GM20000 (cell line): ENCODE measurements around the gene LYPLA2.
A peak's percentile ranks its signal among the peaks of the same experiment; 100 is the strongest.
"Not testable (repeated sequence)": the region's sequence is repeated elsewhere in the genome, so short reads cannot be mapped to it uniquely, and the experiment has no call there.

Experiments used
- DNase-seq: peaks from one replicate; pipeline ENCODE4 v3.0.0; 2012; ENCODE audit warnings: low spot score
- TF ChIP-seq, protein P1 (sequence below): IDR thresholded peaks from 2 replicates; pipeline ENCODE4 v1.5.1; 2012; ENCODE audit warnings: mild to moderate bottlenecking, control low read depth; ENCODE audit errors: extremely low read depth, missing control alignments

The LYPLA2 gene

DNA sequence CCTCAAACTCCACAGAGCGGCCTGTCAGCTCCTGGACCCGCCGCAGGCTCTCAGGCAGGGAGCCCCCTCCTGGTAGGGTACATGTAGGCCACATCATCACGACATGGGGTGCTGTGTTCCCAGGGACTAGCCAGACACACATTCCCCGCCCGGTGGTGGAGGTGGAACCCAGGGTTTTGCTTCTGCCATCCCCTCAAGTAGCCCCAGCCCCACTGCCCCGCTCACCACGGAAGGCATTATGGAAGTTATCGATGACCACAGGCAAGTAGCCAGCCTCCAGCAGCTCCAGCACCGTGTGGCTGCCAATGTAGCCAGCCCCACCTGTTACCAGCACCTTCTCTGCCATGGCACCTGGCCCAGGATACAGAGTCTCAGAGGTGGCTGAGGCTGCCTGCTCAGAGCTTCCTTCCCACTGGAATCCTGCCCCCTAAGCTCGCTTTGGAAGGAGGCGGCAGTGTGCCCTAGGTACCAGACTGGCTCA, 7.8 kb downstream of the LYPLA2 start:
- TF ChIP-seq, protein P1, sequence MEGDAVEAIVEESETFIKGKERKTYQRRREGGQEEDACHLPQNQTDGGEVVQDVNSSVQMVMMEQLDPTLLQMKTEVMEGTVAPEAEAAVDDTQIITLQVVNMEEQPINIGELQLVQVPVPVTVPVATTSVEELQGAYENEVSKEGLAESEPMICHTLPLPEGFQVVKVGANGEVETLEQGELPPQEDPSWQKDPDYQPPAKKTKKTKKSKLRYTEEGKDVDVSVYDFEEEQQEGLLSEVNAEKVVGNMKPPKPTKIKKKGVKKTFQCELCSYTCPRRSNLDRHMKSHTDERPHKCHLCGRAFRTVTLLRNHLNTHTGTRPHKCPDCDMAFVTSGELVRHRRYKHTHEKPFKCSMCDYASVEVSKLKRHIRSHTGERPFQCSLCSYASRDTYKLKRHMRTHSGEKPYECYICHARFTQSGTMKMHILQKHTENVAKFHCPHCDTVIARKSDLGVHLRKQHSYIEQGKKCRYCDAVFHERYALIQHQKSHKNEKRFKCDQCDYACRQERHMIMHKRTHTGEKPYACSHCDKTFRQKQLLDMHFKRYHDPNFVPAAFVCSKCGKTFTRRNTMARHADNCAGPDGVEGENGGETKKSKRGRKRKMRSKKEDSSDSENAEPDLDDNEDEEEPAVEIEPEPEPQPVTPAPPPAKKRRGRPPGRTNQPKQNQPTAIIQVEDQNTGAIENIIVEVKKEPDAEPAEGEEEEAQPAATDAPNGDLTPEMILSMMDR: peak; percentile 12
- no peak for DNase-seq

GRCh38 chr1:23799255-23799569, 8.3 kb downstream of the LYPLA2 start:
- TF ChIP-seq, protein P1: no peak
- no peak for DNase-seq

GRCh38 chr1:23799570-23800399, 8.8 kb downstream of the LYPLA2 start:
- DNase-seq: peak; percentile 83
- TF ChIP-seq, protein P1: no peak

- DNase-seq: peak; percentile 100
- TF ChIP-seq, protein P1: no peak
These were observed 9.7 kb downstream of the LYPLA2 start, which contains the start of gene GALE for GRCh38 chr1:23800400-23801337. GALE (minus strand) TSS chr1:23800754; CDS start chr1:23799007, 1,747 bp downstream.

DNA sequence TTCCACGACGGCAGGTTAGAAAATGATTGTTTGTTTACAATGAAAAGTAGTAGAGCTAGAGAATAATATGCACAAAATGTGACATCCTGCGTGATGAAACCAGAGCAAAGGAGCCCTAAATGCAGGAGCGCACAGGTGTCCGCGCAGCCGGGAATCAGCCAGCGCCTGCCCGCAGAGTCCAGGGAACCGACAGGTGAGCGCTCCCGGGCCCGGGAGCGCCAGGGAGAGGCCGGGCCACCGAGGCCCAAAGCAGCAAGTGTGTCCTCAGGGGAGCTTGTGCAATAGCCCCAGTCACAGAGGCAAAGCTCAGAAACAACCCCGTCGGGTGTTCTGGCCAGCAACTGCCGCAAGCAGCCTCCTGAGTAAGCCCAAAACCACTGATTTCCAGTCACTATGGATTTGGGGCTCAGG, 10.4 kb downstream of the LYPLA2 start:
- DNase-seq: no peak
- TF ChIP-seq, protein P1: no peak

DNA sequence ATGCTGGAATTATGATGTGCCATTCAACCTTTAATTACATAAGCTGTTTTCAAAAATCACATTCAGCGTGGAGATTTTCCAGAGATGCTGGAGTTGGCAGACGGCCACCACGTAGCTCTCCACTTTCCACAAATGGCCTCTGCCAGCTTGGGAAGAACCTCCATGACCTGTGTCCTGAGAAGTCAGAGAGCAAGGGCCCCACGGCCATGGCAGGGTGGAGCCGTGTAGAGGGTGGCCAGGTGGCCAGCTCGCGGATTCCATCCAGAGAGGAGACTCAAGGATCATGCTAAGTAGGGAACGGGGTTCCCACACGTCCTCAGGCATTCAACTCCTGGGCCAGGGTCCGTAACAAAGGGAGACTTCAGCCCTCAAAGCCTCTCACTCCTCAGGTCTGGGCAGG, 10.9 kb downstream of the LYPLA2 start:
- TF ChIP-seq, protein P1: no peak
- no peak for DNase-seq

- DNase-seq: not testable (repeated sequence)
These were observed 11.9 kb downstream of the LYPLA2 start for GRCh38 chr1:23802809-23803342.
